ENCODE data around the gene RARB.

Gene RARB

GRCh38 chr3:25567806-25568524 is 139.9 kb downstream of the RARB start:
- ChIA-PET POLR2A (no interaction called here), CTCF (no interaction called here)
- no peak for DNase-seq (ENCODE audit: extremely low spot score)
- TF ChIP-seq L3MBTL2 (conservative IDR thresholded peaks at IDR 0.05), result no peak
- no peak for TF ChIP-seq CTBP1 (IDR thresholded peaks at IDR 0.05; ENCODE audit: borderline replicate concordance)

- CTCF ChIA-PET, result no interaction called here
- no peak for DNase-seq (ENCODE audit: extremely low spot score)
- POLR2A ChIA-PET, result no interaction called here
- TF ChIP-seq ARNT (IDR thresholded peaks at IDR 0.05), result no peak
- TF ChIP-seq BHLHE40 (IDR thresholded peaks at IDR 0.05; ENCODE audit: borderline replicate concordance), result no peak
- TF ChIP-seq NFRKB (IDR thresholded peaks at IDR 0.05), result no peak
- TF ChIP-seq SUZ12 (IDR thresholded peaks at IDR 0.05), result no peak
- TF ChIP-seq SP1 (IDR thresholded peaks at IDR 0.05), result no peak
- TF ChIP-seq HDGF (IDR thresholded peaks at IDR 0.05; ENCODE audit: borderline replicate concordance), result no peak
- no peak for TF ChIP-seq FOXK2 (IDR thresholded peaks at IDR 0.05)
- TF ChIP-seq FOXM1 (IDR thresholded peaks at IDR 0.05; ENCODE audit: borderline replicate concordance), result no peak
Measured at GRCh38 chr3:25568525-25569078, 140.5 kb downstream of the RARB start.

- TF ChIP-seq SUZ12 (IDR thresholded peaks at IDR 0.05) (no peak), FOXM1 (IDR thresholded peaks at IDR 0.05; ENCODE audit: borderline replicate concordance) (no peak), ELF4 (IDR thresholded peaks at IDR 0.05) (no peak), SP1 (IDR thresholded peaks at IDR 0.05) (no peak)
- ChIA-PET CTCF (no interaction called here), POLR2A (no interaction called here)
- DNase-seq (ENCODE audit: extremely low spot score), result no peak
Measured at GRCh38 chr3:25571285-25571684, 143.2 kb downstream of the RARB start.

- TF ChIP-seq ELF4 (IDR thresholded peaks at IDR 0.05) (no peak), SUZ12 (IDR thresholded peaks at IDR 0.05) (no peak), CTBP1 (IDR thresholded peaks at IDR 0.05; ENCODE audit: borderline replicate concordance) (no peak), ARNT (IDR thresholded peaks at IDR 0.05) (no peak), FOXK2 (IDR thresholded peaks at IDR 0.05) (no peak), TARDBP (IDR thresholded peaks at IDR 0.05) (no peak)
- CTCF ChIA-PET, result no interaction called here
- POLR2A ChIA-PET, result interaction anchor here (1.0 kb wide), 1 partner anchor 144 kb away, joined by 3 read pairs; the partner anchor contains the start of gene RARB
- DNase-seq (ENCODE audit: extremely low spot score), result no peak
Measured at GRCh38 chr3:25572336-25572735, 144.3 kb downstream of the RARB start.

GRCh38 chr3:25572919-25573385 is 144.9 kb downstream of the RARB start:
- no peak for DNase-seq (ENCODE audit: extremely low spot score)
- ChIA-PET CTCF (no interaction called here), POLR2A (interaction anchor here (1.0 kb wide), 1 partner anchor 145 kb away, joined by 3 read pairs; the partner anchor contains the start of gene RARB)

GRCh38 chr3:25573386-25574171 is 145.5 kb downstream of the RARB start:
- POLR2A ChIA-PET, result no interaction called here

More at GRCh38 chr3:25572919-25573385, 144.9 kb downstream of the RARB start:
- TF ChIP-seq ELF4 (IDR thresholded peaks at IDR 0.05) (no peak), SUZ12 (IDR thresholded peaks at IDR 0.05) (no peak), CTBP1 (IDR thresholded peaks at IDR 0.05; ENCODE audit: borderline replicate concordance) (no peak), FOXM1 (IDR thresholded peaks at IDR 0.05; ENCODE audit: borderline replicate concordance) (no peak), FOXA1 (IDR thresholded peaks at IDR 0.05) (no peak), ZNF384 (IDR thresholded peaks at IDR 0.05) (no peak), BHLHE40 (IDR thresholded peaks at IDR 0.05; ENCODE audit: borderline replicate concordance) (no peak), FOXK2 (IDR thresholded peaks at IDR 0.05) (no peak), SP1 (IDR thresholded peaks at IDR 0.05) (no peak), PKNOX1 (IDR thresholded peaks at IDR 0.05) (no peak), LEF1 (IDR thresholded peaks at IDR 0.05; ENCODE audit: borderline replicate concordance) (no peak), L3MBTL2 (conservative IDR thresholded peaks at IDR 0.05) (no peak), TARDBP (IDR thresholded peaks at IDR 0.05) (no peak), HDGF (IDR thresholded peaks at IDR 0.05; ENCODE audit: borderline replicate concordance) (no peak), ARNT (IDR thresholded peaks at IDR 0.05) (no peak), NFRKB (IDR thresholded peaks at IDR 0.05) (no peak)

More at GRCh38 chr3:25573386-25574171, 145.5 kb downstream of the RARB start:
- CTCF ChIA-PET, result no interaction called here
- no peak for TF ChIP-seq LEF1 (IDR thresholded peaks at IDR 0.05; ENCODE audit: borderline replicate concordance)
- no peak for TF ChIP-seq BHLHE40 (IDR thresholded peaks at IDR 0.05; ENCODE audit: borderline replicate concordance)
- no peak for TF ChIP-seq L3MBTL2 (conservative IDR thresholded peaks at IDR 0.05)
- TF ChIP-seq HDGF (IDR thresholded peaks at IDR 0.05; ENCODE audit: borderline replicate concordance), result no peak
- TF ChIP-seq NFRKB (IDR thresholded peaks at IDR 0.05), result no peak
- no peak for TF ChIP-seq ARNT (IDR thresholded peaks at IDR 0.05)
- TF ChIP-seq PKNOX1 (IDR thresholded peaks at IDR 0.05), result no peak
- TF ChIP-seq ZNF384 (IDR thresholded peaks at IDR 0.05), result no peak
- TF ChIP-seq SP1 (IDR thresholded peaks at IDR 0.05), result no peak
- TF ChIP-seq TARDBP (IDR thresholded peaks at IDR 0.05), result no peak
- TF ChIP-seq FOXA1 (IDR thresholded peaks at IDR 0.05), result no peak
- no peak for TF ChIP-seq FOXM1 (IDR thresholded peaks at IDR 0.05; ENCODE audit: borderline replicate concordance)
- no peak for DNase-seq (ENCODE audit: extremely low spot score)
